Ovary (tissue), 3 donors: Measurements from ENCODE around the gene HLA-DRB5.

ENCODE experiments used
- CTCF ChIP-seq, 3 donors: fragments of 450-650 bp in 2 of 3; fragments of 200-600 bp in 1 of 3; IDR thresholded peaks; one replicate each; pipeline versions ENCODE4 v1.5.1 to v1.8.0; 2016 to 2022; ENCODE audit warnings: antibody characterized with exemption in 3 of 3, mild to moderate bottlenecking in 1 of 3
- EP300 ChIP-seq: sonication (generic); formaldehyde crosslinking; IDR thresholded peaks from one replicate; pipeline ENCODE4 v1.6.1; 2017; ENCODE audit warnings: antibody characterized with exemption
- POLR2A ChIP-seq: fragments of 450-650 bp; IDR thresholded peaks from one replicate; pipeline ENCODE4 v1.6.1; 2017; ENCODE audit warnings: antibody characterized with exemption, mild to moderate bottlenecking, moderate library complexity
- donor health status: DM: no; HTN: no; CAD: no.

- TF ChIP-seq POLR2A = no peak
- TF ChIP-seq CTCF (IDR thresholded peaks at IDR 0.05) = no peak
- no peak for TF ChIP-seq EP300
Measured at GRCh38 chr6:32492351-32492750, 37.7 kb downstream of the HLA-DRB5 start.
